HepG2 (cell line): ENCODE results near the gene CAPN13. TPM values are rescaled to one million over a fixed set of nuclear protein-coding genes. Genes with fewer than 3 reads are reported as not detected.

Experiments
- MYPOP ChIP-seq: sonication (generic); formaldehyde crosslinking; IDR thresholded peaks from 2 replicates; pipeline ENCODE4 v1.8.1; 2023; ENCODE audit warnings: mild to moderate bottlenecking, moderate library complexity, missing genetic modification reagents
- SETDB1 ChIP-seq: sonication (generic); formaldehyde crosslinking; IDR thresholded peaks from 2 replicates; pipeline ENCODE4 v1.5.1; 2020; ENCODE audit warnings: missing genetic modification reagents, mild to moderate bottlenecking, borderline replicate concordance
- ZBTB26 ChIP-seq: IDR thresholded peaks from 2 replicates; pipeline ENCODE4 v1.6.1; 2016; ENCODE audit warnings: missing compliant biosample characterization, missing genetic modification reagents, borderline replicate concordance
- ZNF101 ChIP-seq: sonication (generic); formaldehyde crosslinking; IDR thresholded peaks from 2 replicates; pipeline ENCODE4 v1.4.0; 2020; ENCODE audit warnings: mild to moderate bottlenecking, low read depth, missing genetic modification reagents, borderline replicate concordance
- ZNF572 ChIP-seq: sonication (generic); formaldehyde crosslinking; IDR thresholded peaks from 2 replicates; pipeline ENCODE4 v1.5.1; 2020; ENCODE audit warnings: mild to moderate bottlenecking, missing genetic modification reagents
- ZNF891 ChIP-seq: sonication (generic); formaldehyde crosslinking; IDR thresholded peaks from 2 replicates; pipeline ENCODE4 v1.5.0; 2020; ENCODE audit warnings: mild to moderate bottlenecking, missing genetic modification reagents
- polyA plus RNA-seq, 8 experiments: library from polyadenylated mRNA; depleted of rRNA in 3 of 8; stranded (reverse) in 7 of 8; unstranded in 1 of 8; fragments of >200 nt; fragmentation: Illumina TruSeq in 4 of 8; extraction: Trizol in 4 of 8; gene quantifications; 2 replicates each; pipeline versions ENCODE4 v1.2.1 to v1.2.3, GENCODE V29; 2011 to 2016; ENCODE audit warnings: low read depth in 4 of 8, missing spikeins in 1 of 8, mixed read lengths in 1 of 8; ENCODE audit not compliant: insufficient read depth in 1 of 8
- small RNA-seq, 3 experiments: library from RNA; depleted of rRNA; stranded (forward); fragments of <200 nt; gene quantifications; one replicate each; pipeline ENCODE3, GENCODE V24; 2012; ENCODE audit warnings: low read depth in 2 of 3, low replicate concordance in 1 of 3; ENCODE audit not compliant: insufficient read length in 3 of 3, insufficient read depth in 2 of 3
- total RNA-seq, 5 experiments: library from RNA; depleted of rRNA; stranded (reverse); fragments of >200 nt; fragmentation: Illumina TruSeq; extraction: Trizol; gene quantifications; 2 replicates each; pipeline ENCODE4 v1.2.3, GENCODE V29; 2016; ENCODE audit warnings: low read depth in 1 of 5
- TF ChIP-seq, protein P1 (sequence below): sonication (generic); formaldehyde crosslinking; IDR thresholded peaks from 2 replicates; pipeline ENCODE4 v1.5.0; 2020; ENCODE audit warnings: mild to moderate bottlenecking, missing genetic modification reagents
- TF ChIP-seq, protein P2 (sequence below): sonication (generic); formaldehyde crosslinking; conservative IDR thresholded peaks from 2 replicates; pipeline ENCODE4 v1.8.1; 2023; ENCODE audit warnings: missing genetic modification reagents

The CAPN13 gene
- total and polyA plus RNA-seq, 2 of the 13 experiments (the other 11 are each of a cell fraction or from before 2014, with no cell fraction given) = not detected

GRCh38 chr2:30673127-30673526 is 134.1 kb downstream of the CAPN13 start (continued):
- TF ChIP-seq, protein P1, sequence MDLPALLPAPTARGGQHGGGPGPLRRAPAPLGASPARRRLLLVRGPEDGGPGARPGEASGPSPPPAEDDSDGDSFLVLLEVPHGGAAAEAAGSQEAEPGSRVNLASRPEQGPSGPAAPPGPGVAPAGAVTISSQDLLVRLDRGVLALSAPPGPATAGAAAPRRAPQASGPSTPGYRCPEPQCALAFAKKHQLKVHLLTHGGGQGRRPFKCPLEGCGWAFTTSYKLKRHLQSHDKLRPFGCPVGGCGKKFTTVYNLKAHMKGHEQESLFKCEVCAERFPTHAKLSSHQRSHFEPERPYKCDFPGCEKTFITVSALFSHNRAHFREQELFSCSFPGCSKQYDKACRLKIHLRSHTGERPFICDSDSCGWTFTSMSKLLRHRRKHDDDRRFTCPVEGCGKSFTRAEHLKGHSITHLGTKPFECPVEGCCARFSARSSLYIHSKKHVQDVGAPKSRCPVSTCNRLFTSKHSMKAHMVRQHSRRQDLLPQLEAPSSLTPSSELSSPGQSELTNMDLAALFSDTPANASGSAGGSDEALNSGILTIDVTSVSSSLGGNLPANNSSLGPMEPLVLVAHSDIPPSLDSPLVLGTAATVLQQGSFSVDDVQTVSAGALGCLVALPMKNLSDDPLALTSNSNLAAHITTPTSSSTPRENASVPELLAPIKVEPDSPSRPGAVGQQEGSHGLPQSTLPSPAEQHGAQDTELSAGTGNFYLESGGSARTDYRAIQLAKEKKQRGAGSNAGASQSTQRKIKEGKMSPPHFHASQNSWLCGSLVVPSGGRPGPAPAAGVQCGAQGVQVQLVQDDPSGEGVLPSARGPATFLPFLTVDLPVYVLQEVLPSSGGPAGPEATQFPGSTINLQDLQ (CRISPR knock-in tag) = no peak
- TF ChIP-seq, protein P2, sequence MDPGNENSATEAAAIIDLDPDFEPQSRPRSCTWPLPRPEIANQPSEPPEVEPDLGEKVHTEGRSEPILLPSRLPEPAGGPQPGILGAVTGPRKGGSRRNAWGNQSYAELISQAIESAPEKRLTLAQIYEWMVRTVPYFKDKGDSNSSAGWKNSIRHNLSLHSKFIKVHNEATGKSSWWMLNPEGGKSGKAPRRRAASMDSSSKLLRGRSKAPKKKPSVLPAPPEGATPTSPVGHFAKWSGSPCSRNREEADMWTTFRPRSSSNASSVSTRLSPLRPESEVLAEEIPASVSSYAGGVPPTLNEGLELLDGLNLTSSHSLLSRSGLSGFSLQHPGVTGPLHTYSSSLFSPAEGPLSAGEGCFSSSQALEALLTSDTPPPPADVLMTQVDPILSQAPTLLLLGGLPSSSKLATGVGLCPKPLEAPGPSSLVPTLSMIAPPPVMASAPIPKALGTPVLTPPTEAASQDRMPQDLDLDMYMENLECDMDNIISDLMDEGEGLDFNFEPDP (CRISPR knock-in tag) = no peak
- TF ChIP-seq ZNF572 (CRISPR knock-in tag) (no peak), ZBTB26 (CRISPR knock-in tag) (no peak), ZNF101 (CRISPR knock-in tag) (no peak), ZNF891 (CRISPR knock-in tag) (no peak), MYPOP (CRISPR knock-in tag) (no peak), SETDB1 (no peak)
- TF ChIP-seq, all 625 proteins: peak for 0

Small RNA genes within 50 kb of the gene (small RNA-seq; reads per million reads assigned to genes)
- gene AC092569.1 = 0 reads per million in 3 experiments
